ENCODE results near the gene EPN2.

The EPN2 gene

DNA sequence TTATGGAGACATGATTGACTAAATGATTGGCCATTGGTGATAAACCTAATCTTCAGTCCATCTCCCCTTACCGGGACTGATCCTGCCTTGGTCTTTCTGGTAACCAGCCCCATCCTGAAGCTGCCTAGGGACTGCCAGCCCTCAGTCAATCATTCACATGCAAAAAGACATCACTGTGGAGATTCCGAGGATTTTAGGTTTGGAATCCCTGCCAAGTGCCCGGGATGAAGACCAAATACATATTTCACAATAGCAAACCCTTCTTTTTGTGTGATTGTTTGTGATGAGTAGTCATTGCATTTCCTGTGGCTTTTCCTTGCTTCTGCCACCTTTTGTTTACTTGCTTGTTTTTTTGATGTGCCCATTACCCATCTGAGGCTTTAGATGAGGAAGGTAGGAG is 44.0 kb downstream of the EPN2 start:
- Mint-ChIP-seq H3K4me3 (no peak overlapping the region), H3K4me1 (ENCODE audit: low read depth in 2 of 2) (peaks cover 16 to 22% of the 10 kb centered on the region in 2 donors), H3K36me3 (ENCODE audit: insufficient read depth) (peaks cover 3% of the 10 kb centered on the region), H3K27me3 (no peaks in the 10 kb centered on the region), H3K9me3 (no peaks in the 10 kb centered on the region), H3K27ac (peak overlapping the region in 1 of 2 donors; percentile 10)
- no peak for ATAC-seq (replicated peaks)
- DNase-seq, result no peak

DNA sequence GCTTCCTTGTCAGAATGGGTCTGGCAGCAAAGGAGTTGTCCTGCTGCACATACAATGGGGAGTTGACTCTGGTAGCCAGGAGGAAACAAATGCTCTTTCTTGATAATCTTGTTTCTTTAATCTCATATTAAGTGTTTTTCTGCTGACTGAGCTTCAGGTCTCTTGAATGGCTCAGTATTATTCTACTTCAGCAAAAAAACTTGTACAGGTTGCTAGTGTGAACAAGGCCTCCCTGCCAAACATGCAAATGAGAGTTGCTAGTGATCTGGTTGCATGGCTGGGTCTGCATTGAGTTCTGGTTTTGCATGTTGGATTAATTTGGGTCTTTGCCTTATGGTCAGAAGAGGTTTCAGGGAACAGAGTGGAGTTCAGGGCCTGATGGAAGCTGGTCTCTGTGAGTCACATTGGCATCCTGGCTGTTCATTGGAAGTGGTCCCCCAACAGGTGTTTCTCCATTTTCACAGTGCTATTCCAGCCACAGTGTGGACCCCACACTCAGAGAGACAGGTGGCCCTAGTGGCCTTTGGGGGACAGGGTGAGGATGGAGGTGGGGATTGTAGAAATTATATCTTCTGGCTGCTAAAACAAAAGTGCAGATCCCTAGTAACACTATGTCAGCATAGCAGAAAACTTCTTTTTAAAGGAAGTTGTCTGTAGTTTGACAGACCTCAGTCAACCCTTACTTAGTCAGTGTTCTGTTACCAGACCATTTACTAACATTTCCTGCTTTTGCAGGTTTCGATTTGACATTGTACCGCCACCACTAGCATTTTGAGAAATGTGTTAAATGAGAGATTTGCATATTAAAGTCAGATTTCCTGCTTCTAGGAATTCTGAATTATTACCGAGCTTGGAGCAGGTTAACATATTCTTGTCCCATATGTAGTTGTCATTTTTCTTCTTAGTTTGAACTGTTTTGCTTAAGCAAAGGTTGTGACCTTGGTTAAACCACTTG is 47.1 kb downstream of the EPN2 start:
- H3K4me1 Mint-ChIP-seq (ENCODE audit: low read depth in 2 of 2), result peaks cover 17 to 31% of the 10 kb centered on the region in 2 donors
- H3K27me3 Mint-ChIP-seq, result no peaks in the 10 kb centered on the region
- H3K27ac Mint-ChIP-seq, result peak overlapping the region; percentile 89 to 91
- DNase-seq (no peak), ATAC-seq (replicated peaks) (peak; percentile 71)
- H3K9me3 Mint-ChIP-seq, result no peaks in the 10 kb centered on the region
- H3K36me3 Mint-ChIP-seq (ENCODE audit: insufficient read depth), result peaks cover 9% of the 10 kb centered on the region
- H3K4me3 Mint-ChIP-seq, result peak overlapping the region; percentile 41 to 55

DNA sequence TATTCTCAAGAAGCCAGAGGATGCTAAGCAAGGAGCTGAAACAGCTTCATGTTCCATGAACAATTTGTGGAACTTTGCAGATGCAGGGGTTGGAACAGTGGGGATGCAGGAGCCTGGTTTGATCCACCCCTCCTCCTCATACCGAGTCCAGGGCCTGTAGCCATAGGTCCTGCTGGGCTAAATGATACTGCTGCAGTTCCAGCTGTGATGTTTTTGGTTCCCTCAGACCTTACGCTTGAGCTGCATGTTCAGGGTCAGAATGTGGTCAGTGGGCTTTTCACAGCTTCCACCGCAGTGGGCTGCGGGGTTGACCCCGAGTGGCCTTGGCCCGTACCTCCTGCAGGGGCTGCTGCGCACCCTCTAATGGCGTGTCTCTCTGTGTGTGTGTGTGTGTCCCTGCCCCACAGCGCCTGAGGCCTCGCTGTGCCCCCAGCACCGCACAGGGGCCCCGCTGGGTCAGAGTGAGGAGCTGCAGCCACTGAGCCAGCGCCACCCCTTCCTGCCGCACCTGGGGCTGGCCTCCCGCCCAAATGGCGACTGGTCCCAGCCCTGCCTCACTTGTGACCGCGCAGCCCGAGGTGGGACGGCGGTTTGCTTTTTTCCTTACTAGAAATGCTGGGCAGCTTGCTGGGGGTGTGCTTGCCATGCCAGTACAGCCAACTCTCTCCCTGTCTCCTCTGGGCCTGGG is 48.2 kb downstream of the EPN2 start:
- H3K36me3 Mint-ChIP-seq (ENCODE audit: insufficient read depth), result peaks cover 9% of the 10 kb centered on the region
- peak overlapping the region in 1 of 2 donors; percentile 55 for H3K4me3 Mint-ChIP-seq
- no peak for ATAC-seq (replicated peaks)
- peak overlapping the region; percentile 89 to 91 for H3K27ac Mint-ChIP-seq
- H3K9me3 Mint-ChIP-seq, result no peaks in the 10 kb centered on the region
- no peak for DNase-seq
- H3K4me1 Mint-ChIP-seq (ENCODE audit: low read depth in 2 of 2), result peaks cover 23 to 33% of the 10 kb centered on the region in 2 donors
- no peaks in the 10 kb centered on the region for H3K27me3 Mint-ChIP-seq

DNA sequence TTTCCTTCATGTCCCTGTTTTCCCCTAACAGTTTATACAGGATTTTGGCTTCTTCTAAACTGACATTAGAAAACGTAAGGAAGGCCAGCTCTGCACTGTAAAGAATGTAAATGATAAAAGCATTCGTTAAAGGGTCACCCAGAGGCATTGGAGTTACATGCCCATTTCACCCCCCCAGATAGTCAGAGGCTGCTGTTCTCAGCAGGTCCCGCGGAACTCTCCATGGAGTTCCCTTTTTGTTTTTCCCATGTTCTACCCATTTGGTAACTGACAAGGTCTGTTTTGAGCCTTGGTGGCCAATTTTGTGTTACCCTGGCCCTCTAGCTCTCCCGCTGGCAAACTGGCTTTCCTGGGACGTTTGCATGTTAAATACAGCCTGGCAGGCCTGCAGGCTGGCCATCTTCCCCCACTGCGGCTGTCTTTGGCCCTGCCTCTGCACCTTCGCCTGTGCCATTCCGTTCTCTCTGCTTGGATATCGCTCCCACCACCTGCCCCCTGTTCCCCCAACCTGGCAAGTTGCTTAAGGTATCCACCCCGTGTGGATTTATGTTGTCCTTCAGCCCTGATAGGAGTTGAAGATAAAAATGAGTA is 49.7 kb downstream of the EPN2 start:
- DNase-seq, result no peak
- Mint-ChIP-seq H3K4me3 (no peak overlapping the region), H3K27ac (peak overlapping the region in 1 of 2 donors; percentile 55), H3K4me1 (ENCODE audit: low read depth in 2 of 2) (peaks cover 23 to 33% of the 10 kb centered on the region in 2 donors), H3K27me3 (no peaks in the 10 kb centered on the region), H3K36me3 (ENCODE audit: insufficient read depth) (peaks cover 5% of the 10 kb centered on the region), H3K9me3 (no peaks in the 10 kb centered on the region)
- no peak for ATAC-seq (replicated peaks)

DNA sequence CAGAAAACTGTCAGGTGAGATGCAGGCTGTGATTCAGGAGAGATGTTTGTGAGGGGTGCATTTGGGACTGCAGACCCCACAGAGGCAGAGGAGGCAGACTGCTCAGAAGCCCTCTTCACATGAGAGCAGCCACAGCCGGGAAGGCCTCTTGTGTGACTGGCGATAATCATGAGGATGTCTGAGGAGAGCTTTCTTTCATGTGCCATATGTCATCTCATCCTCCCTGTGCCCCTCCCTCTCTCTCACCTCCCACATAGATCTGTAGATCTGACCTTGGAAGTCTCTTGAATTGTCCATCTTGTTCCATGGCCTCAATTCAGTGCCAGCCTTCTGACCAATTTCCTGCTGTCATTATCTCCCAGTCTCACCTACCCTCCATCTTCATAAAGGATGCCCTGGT is 50.5 kb downstream of the EPN2 start:
- no peak overlapping the region for H3K4me3 Mint-ChIP-seq
- H3K27ac Mint-ChIP-seq, result no peak overlapping the region
- peaks cover 23 to 32% of the 10 kb centered on the region in 2 donors for H3K4me1 Mint-ChIP-seq (ENCODE audit: low read depth in 2 of 2)
- H3K27me3 Mint-ChIP-seq, result no peaks in the 10 kb centered on the region
- DNase-seq, result no peak
- no peaks in the 10 kb centered on the region for H3K9me3 Mint-ChIP-seq
- peaks cover 5% of the 10 kb centered on the region for H3K36me3 Mint-ChIP-seq (ENCODE audit: insufficient read depth)
- ATAC-seq (replicated peaks), result no peak

DNA sequence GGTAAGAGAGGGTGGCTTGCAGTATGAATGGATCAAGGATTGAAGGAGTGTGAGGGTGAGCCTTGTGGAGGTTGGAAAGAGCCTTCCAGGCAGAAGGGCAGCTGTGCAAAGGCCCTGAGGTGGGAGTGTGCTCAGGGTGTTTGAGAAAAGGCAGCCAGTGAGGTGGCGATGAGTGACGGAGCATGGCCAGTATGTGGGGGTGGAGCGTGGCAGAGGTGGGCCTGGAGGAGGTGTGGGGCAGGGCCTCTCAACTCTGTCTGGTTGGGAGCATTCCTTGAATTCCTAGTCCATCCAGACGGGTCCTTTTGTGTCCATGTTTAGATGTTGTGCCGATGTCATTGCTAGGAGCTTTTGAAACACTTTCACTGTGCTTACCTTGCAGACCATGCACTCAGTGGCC is 51.3 kb downstream of the EPN2 start:
- no peaks in the 10 kb centered on the region for H3K27me3 Mint-ChIP-seq
- H3K4me3 Mint-ChIP-seq, result no peak overlapping the region
- DNase-seq (no peak), ATAC-seq (replicated peaks) (no peak)
- H3K9me3 Mint-ChIP-seq, result no peaks in the 10 kb centered on the region
- H3K4me1 Mint-ChIP-seq (ENCODE audit: low read depth in 2 of 2), result peaks cover 23 to 27% of the 10 kb centered on the region in 2 donors
- H3K36me3 Mint-ChIP-seq (ENCODE audit: insufficient read depth), result peaks cover 10% of the 10 kb centered on the region
- H3K27ac Mint-ChIP-seq, result no peak overlapping the region

DNA sequence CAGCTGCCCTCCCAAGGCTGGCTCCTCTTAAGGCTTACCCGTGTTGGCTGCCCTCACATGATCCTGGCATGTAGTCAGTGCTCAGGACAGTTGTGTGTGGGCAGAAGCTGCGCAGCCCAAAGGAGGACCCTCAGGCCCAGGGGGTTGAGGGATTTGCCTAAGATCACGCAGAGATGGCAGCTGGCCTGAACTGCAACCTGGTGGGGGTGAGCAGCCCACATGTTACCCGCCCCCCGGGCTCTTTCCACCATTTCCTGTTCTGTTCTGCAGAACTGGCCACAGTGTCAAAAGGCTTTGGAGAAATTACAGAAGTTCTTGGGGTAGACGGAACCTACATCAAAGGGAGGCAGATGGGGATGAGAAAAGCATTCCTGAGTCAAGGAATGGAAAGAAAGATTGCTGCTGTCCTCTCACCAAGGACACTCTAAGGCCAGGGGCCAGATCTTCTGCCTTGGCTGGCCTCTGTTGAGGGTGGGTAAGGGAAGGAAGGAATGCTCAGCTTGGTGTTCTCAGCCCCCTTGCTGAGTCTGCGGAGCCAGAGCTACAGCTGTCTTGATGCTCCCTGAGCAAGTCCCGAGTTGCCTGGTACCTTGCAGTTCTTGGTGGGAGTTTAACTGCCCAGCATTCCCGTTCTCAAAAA is 53.0 kb downstream of the EPN2 start:
- Mint-ChIP-seq H3K27me3 (no peaks in the 10 kb centered on the region), H3K4me3 (no peak overlapping the region), H3K36me3 (ENCODE audit: insufficient read depth) (peaks cover 10% of the 10 kb centered on the region), H3K27ac (peak overlapping the region in 1 of 2 donors; percentile 38), H3K9me3 (no peaks in the 10 kb centered on the region), H3K4me1 (ENCODE audit: low read depth in 2 of 2) (peaks cover 10 to 15% of the 10 kb centered on the region in 2 donors)
- ATAC-seq (replicated peaks), result no peak
- no peak for DNase-seq

DNA sequence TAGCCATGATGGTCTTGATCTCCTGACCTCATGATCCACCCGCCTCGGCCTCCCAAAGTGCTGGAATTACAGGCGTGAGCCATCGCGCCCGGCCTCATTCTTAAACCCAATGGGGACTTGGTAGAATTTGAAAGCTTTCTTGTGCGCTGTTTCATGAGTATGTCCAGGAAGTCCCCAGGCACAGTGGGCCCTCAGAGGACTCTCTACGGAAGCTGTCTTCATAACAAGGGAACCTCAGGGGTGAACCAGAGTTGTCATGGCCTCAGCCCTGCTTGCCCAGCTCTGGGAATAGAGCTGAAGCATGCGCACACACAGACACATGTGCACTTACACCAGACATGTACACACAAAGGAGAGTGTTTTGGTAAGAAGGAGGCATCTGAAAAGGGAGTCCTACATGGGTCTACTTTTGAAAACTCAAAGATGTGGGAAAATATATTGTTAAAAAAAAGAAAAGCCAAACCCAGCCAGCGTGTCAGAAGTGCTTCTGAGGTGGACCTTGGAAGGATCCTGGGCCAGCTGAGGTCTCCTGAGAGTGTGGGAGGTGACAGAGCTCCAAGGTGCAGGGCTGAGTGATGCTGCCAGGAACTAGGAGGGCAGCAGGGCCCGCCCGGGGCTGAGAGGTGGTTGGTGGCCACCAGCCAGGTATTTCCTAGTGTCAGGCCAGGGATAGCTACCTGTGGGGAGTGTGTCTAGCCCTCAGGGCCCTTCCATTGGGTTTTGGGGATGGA is 54.6 kb downstream of the EPN2 start:
- no peak overlapping the region for H3K4me3 Mint-ChIP-seq
- no peaks in the 10 kb centered on the region for H3K27me3 Mint-ChIP-seq
- ATAC-seq (replicated peaks), result no peak
- DNase-seq, result no peak
- H3K9me3 Mint-ChIP-seq, result no peaks in the 10 kb centered on the region
- peaks cover 7 to 10% of the 10 kb centered on the region in 2 donors for H3K4me1 Mint-ChIP-seq (ENCODE audit: low read depth in 2 of 2)
- no peak overlapping the region for H3K27ac Mint-ChIP-seq
- H3K36me3 Mint-ChIP-seq (ENCODE audit: insufficient read depth), result peaks cover 10% of the 10 kb centered on the region

DNA sequence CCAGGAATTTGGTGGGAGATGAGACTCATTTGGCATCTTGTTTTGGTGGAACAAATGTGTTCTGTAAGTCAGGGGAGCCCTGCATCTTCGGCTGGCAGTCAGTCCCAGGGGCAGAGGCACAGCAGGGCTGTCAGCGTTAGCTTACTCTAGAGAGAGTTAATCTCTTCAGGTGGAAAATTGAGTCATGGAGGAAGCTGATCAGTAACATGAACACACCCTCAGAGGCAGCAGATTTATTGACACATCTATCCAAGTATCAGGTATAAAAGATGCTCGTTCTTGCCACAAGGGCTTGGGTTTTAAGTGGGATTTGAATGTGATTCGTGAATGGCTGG is 55.2 kb downstream of the EPN2 start:
- no peaks in the 10 kb centered on the region for H3K27me3 Mint-ChIP-seq
- peaks cover 7 to 10% of the 10 kb centered on the region in 2 donors for H3K4me1 Mint-ChIP-seq (ENCODE audit: low read depth in 2 of 2)
- H3K27ac Mint-ChIP-seq, result no peak overlapping the region
- no peak for ATAC-seq (replicated peaks)
- no peaks in the 10 kb centered on the region for H3K9me3 Mint-ChIP-seq
- DNase-seq, result no peak
- no peak overlapping the region for H3K4me3 Mint-ChIP-seq
- peaks cover 5% of the 10 kb centered on the region for H3K36me3 Mint-ChIP-seq (ENCODE audit: insufficient read depth)

DNA sequence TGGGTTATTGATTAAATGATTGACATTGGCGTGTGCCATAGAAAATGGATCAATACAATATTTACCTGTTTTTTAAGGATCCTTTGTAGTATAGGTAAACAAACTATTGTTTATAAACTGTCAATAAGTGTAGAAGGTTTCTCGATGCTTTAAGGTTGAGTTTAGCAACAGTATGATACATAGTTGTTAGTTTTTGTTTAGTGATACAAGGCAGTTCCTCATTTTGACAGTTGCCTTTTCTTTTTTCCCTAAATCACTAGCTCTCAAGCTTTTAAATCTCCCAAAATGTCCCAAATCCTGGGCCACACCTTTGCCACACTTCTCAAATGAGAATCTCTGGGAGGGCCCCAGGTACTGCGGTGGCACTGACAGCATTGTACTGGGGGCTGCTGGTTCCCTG is 57.3 kb downstream of the EPN2 start:
- Mint-ChIP-seq H3K27ac (no peak overlapping the region), H3K4me1 (ENCODE audit: low read depth in 2 of 2) (peaks cover under 1 to 4% of the 10 kb centered on the region in 2 donors), H3K9me3 (no peaks in the 10 kb centered on the region), H3K4me3 (no peak overlapping the region), H3K27me3 (no peaks in the 10 kb centered on the region), H3K36me3 (ENCODE audit: insufficient read depth) (peaks cover 5% of the 10 kb centered on the region)
- ATAC-seq (replicated peaks) (no peak), DNase-seq (no peak)

DNA sequence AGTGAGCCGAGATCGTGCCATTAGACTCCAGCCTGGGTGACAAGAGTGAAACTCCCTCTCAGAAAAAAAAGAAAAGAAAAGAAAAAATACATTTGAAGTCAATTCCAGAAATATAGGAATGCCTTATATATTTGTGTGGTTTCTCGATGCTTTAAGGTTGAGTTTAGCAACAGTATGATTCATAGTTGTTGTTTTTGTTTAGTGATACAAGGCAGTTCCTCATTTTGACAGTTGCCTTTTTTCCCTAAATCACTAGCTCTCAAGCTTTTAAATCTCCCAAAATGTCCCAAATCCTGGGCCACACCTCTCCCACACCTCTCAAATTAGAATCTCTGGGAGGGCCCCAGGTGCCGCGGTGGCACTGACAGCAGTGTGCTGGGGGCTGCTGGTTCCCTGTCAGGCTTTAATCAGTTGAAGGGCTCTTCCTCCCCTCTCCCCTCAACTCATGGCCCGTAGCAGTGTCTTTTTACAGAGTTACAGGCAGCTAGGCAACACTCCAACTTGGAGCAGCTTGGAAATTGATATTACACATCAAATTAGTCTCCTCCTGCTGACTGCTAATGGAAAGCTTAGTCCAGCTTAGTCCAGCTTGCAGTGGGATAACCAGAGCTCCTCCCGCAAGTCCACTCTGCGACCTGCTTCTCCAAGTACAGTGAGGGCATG is 58.4 kb downstream of the EPN2 start:
- Mint-ChIP-seq H3K4me3 (no peak overlapping the region), H3K27ac (no peak overlapping the region), H3K27me3 (no peaks in the 10 kb centered on the region), H3K36me3 (ENCODE audit: insufficient read depth) (peaks cover 5% of the 10 kb centered on the region), H3K9me3 (no peaks in the 10 kb centered on the region), H3K4me1 (ENCODE audit: low read depth in 2 of 2) (no peaks in the 10 kb centered on the region)
- DNase-seq (no peak), ATAC-seq (replicated peaks) (no peak)

All from effector memory CD8-positive, alpha-beta T cell (primary cell).